Prostate gland (tissue), 2 donors: Measurements from ENCODE around the gene CD9.

ENCODE experiments used
- CTCF ChIP-seq, 4 experiments: fragments of 200-600 bp in 2 of 4; fragments of 450-650 bp in 2 of 4; sonication (generic) in 2 of 4; IDR thresholded peaks; 1 replicate in 3 of 4; 2 replicates in 1 of 4; pipeline ENCODE4 v1.5.1; 2016 to 2019; ENCODE audit warnings: antibody characterized with exemption in 4 of 4, mild to moderate bottlenecking in 2 of 4, moderate library complexity in 2 of 4
- POLR2A ChIP-seq: fragments of 450-650 bp; IDR thresholded peaks from one replicate; pipeline ENCODE4 v1.6.1; 2016; ENCODE audit warnings: antibody characterized with exemption, mild to moderate bottlenecking
- POLR2AphosphoS5 ChIP-seq: sonication (generic); formaldehyde crosslinking; IDR thresholded peaks from one replicate; pipeline ENCODE4 v1.6.1; 2017; ENCODE audit warnings: antibody characterized with exemption

GRCh38 chr12:6154730-6155459, 45.3 kb upstream of the CD9 start:
- TF ChIP-seq CTCF (IDR thresholded peaks at IDR 0.05) (no peak), POLR2AphosphoS5 (no peak), POLR2A (no peak)
